K562 (cell line): ENCODE measurements around the gene CEP72.

Experiments used
- HDAC3 ChIP-seq: fragments of 450-650 bp; IDR thresholded peaks from 2 replicates; pipeline ENCODE4 v1.6.1; 2018; ENCODE audit warnings: borderline replicate concordance, mild to moderate bottlenecking, moderate library complexity; ENCODE audit not compliant: partially characterized antibody
- HEY1 ChIP-seq: fragments of 250-450 bp; sonication (Bioruptor Pico); IDR thresholded peaks from 2 replicates; pipeline ENCODE4 v1.5.0; 2020; ENCODE audit warnings: mild to moderate bottlenecking, moderate library complexity, borderline replicate concordance
- IRF9 ChIP-seq: fragments of 450-650 bp; IDR thresholded peaks from 2 replicates; pipeline ENCODE4 v1.6.1; 2016; ENCODE audit warnings: missing biosample characterization, missing genetic modification characterization
- PCBP2 ChIP-seq: fragments of 200-400 bp; formaldehyde crosslinking; IDR thresholded peaks from 2 replicates; pipeline ENCODE4 v1.6.1; 2018; ENCODE audit warnings: low read length, low read depth, mild to moderate bottlenecking, moderate library complexity; ENCODE audit not compliant: poor library complexity, severe bottlenecking
- POLR2A ChIP-seq: fragments of 450-650 bp; conservative IDR thresholded peaks from 2 replicates; pipeline ENCODE4 v1.6.1; 2016
- POLR2AphosphoS5 ChIP-seq: IDR thresholded peaks from 2 replicates; pipeline ENCODE4 v1.6.1; 2011; ENCODE audit warnings: mild to moderate bottlenecking, low read depth, low read length, moderate library complexity; ENCODE audit not compliant: control insufficient read depth, insufficient read depth
- YY1 ChIP-seq, 3 experiments: IDR thresholded peaks; 2 replicates each; pipeline ENCODE4 v1.6.1; 2011; ENCODE audit warnings: low read length in 2 of 3, mild to moderate bottlenecking in 2 of 3, moderate library complexity in 2 of 3, borderline replicate concordance in 1 of 3, control low read depth in 1 of 3, low read depth in 1 of 3; ENCODE audit not compliant: insufficient read depth in 3 of 3, insufficient replicate concordance in 2 of 3, control insufficient read depth in 1 of 3, insufficient read length in 1 of 3; ENCODE audit errors: extremely low read depth in 1 of 3
- ZNF217 ChIP-seq: sonication (generic); formaldehyde crosslinking; IDR thresholded peaks from 2 replicates; pipeline ENCODE4 v1.8.0; 2022; ENCODE audit warnings: mild to moderate bottlenecking, missing genetic modification reagents
- ZNF318 ChIP-seq, 2 experiments: fragments of 450-650 bp; IDR thresholded peaks; 2 replicates each; pipeline ENCODE4 v1.6.1; 2016; ENCODE audit warnings: mild to moderate bottlenecking in 2 of 2, borderline replicate concordance in 1 of 2, low read depth in 1 of 2, moderate library complexity in 1 of 2

GRCh38 chr5:669111-669841 lies 57.1 kb downstream of the CEP72 start:
- TF ChIP-seq POLR2AphosphoS5 (no peak), ZNF318 (IDR thresholded peaks at IDR 0.05; ENCODE audit: borderline replicate concordance in 1 of 2, low read depth in 1 of 2) (no peak), YY1 (IDR thresholded peaks at IDR 0.05; ENCODE audit: borderline replicate concordance in 1 of 3, control insufficient read depth in 1 of 3, extremely low read depth in 1 of 3, insufficient read depth in 3 of 3, insufficient read length in 1 of 3, insufficient replicate concordance in 2 of 3, low read depth in 1 of 3, low read length in 2 of 3) (peak in 1 of 3 experiments; percentile 57), IRF9 (tag) (no peak), PCBP2 (no peak), ZNF217 (no peak), HDAC3 (no peak), POLR2A (no peak), HEY1 (no peak)
